Measurements from ENCODE around the gene PTTG1IP.

The PTTG1IP gene

DNA sequence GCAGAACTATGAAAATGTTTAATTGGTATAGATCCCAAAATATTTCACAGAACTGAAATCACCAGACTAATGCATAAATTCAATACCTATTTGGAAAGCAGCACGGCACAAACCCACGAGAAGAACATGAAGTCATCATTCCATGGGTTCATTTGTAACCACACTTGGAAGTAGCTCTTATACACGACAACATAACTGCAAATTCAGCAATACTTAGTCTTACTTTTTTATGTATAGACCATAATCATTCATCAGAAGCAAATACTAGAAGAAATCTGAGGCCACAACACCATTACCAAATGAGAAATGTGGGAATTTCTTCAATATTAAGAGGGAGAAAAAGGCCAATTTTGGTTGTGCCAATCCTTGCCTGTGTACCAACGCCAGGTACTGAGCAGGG is 67.6 kb downstream of the PTTG1IP start:
- no peaks in the 10 kb centered on the region for H3K9me3 ChIP-seq
- no peak overlapping the region for H3K4me3 ChIP-seq (ENCODE audit: low read depth, low read length)
- TF ChIP-seq, protein P1, sequence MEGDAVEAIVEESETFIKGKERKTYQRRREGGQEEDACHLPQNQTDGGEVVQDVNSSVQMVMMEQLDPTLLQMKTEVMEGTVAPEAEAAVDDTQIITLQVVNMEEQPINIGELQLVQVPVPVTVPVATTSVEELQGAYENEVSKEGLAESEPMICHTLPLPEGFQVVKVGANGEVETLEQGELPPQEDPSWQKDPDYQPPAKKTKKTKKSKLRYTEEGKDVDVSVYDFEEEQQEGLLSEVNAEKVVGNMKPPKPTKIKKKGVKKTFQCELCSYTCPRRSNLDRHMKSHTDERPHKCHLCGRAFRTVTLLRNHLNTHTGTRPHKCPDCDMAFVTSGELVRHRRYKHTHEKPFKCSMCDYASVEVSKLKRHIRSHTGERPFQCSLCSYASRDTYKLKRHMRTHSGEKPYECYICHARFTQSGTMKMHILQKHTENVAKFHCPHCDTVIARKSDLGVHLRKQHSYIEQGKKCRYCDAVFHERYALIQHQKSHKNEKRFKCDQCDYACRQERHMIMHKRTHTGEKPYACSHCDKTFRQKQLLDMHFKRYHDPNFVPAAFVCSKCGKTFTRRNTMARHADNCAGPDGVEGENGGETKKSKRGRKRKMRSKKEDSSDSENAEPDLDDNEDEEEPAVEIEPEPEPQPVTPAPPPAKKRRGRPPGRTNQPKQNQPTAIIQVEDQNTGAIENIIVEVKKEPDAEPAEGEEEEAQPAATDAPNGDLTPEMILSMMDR (IDR thresholded peaks at IDR 0.05; ENCODE audit: low read depth, low read length), result no peak
- no peaks in the 10 kb centered on the region for H3K27me3 ChIP-seq
- H3K36me3 ChIP-seq, result peaks cover 56% of the 10 kb centered on the region
- H3K4me1 ChIP-seq, result peaks cover 29% of the 10 kb centered on the region
- DNase-seq, result no peak

GRCh38 chr21:44805226-44805625 is 68.3 kb downstream of the PTTG1IP start:
- Histone ChIP-seq H3K4me3 (ENCODE audit: low read depth, low read length) (no peak overlapping the region), H3K27me3 (no peaks in the 10 kb centered on the region), H3K4me1 (peaks cover 29% of the 10 kb centered on the region), H3K36me3 (peaks cover 54% of the 10 kb centered on the region), H3K9me3 (no peaks in the 10 kb centered on the region)
- no peak for DNase-seq
- TF ChIP-seq, protein P1 (IDR thresholded peaks at IDR 0.05; ENCODE audit: low read depth, low read length), result no peak

DNA sequence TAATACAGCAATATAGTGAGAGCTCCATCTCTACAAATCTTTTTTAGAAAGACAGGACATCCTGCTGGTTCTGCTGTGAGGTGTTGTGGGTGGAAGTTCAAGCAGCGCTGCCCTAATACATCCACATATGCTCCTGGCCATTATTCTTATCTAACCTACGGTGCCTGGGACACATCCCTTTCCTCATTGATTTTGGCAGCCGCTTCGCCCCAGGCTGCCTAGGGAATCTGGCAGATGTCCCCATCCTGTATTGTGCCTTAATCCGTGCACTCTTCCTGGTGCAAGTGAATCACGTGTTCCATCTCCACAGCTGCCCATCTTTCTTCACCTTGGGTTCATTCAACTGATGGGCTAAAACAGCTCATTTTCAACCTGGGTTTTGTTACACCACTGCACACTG is 68.7 kb downstream of the PTTG1IP start:
- DNase-seq, result peak; percentile 69
- peaks cover 52% of the 10 kb centered on the region for H3K36me3 ChIP-seq
- no peaks in the 10 kb centered on the region for H3K27me3 ChIP-seq
- H3K4me3 ChIP-seq (ENCODE audit: low read depth, low read length), result no peak overlapping the region
- H3K4me1 ChIP-seq, result peaks cover 29% of the 10 kb centered on the region
- TF ChIP-seq, protein P1 (IDR thresholded peaks at IDR 0.05; ENCODE audit: low read depth, low read length), result no peak
- no peaks in the 10 kb centered on the region for H3K9me3 ChIP-seq

DNA sequence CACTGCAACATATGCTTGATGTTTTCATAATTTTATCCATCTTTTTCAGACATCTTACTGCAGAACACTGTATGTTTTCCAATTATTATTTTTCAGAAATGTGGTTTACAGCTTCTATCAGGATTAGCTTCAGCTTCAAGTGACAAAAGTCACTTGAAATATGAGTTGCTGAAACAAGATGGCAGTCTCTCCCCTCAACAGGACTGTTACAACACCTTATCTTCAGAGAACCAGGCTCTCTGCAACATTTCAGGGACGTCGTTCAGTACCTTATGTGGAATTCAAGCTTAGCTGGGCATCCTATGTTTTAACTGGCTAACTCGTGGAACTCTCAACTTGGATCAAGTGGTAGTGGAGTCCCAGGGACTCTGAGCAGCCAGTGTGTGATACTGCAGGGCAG is 69.8 kb downstream of the PTTG1IP start:
- no peak overlapping the region for H3K4me3 ChIP-seq (ENCODE audit: low read depth, low read length)
- H3K36me3 ChIP-seq, result peaks cover 53% of the 10 kb centered on the region
- no peaks in the 10 kb centered on the region for H3K27me3 ChIP-seq
- peaks cover 29% of the 10 kb centered on the region for H3K4me1 ChIP-seq
- no peak for DNase-seq
- no peaks in the 10 kb centered on the region for H3K9me3 ChIP-seq
- TF ChIP-seq, protein P1 (IDR thresholded peaks at IDR 0.05; ENCODE audit: low read depth, low read length), result no peak

- peak; percentile 42 for DNase-seq
- H3K36me3 ChIP-seq, result peaks cover 58% of the 10 kb centered on the region
- TF ChIP-seq, protein P1 (IDR thresholded peaks at IDR 0.05; ENCODE audit: low read depth, low read length), result no peak
- H3K9me3 ChIP-seq, result no peaks in the 10 kb centered on the region
- no peaks in the 10 kb centered on the region for H3K27me3 ChIP-seq
- H3K4me1 ChIP-seq, result peaks cover 29% of the 10 kb centered on the region
- H3K4me3 ChIP-seq (ENCODE audit: low read depth, low read length), result peak overlapping the region; percentile 94
Measured at GRCh38 chr21:44802396-44803153, 70.9 kb downstream of the PTTG1IP start.

Data from BE2C (cell line).